SK-N-SH (cell line): ENCODE data around the gene C15orf61.

Experiments used
- EP300 ChIP-seq, 2 experiments: IDR thresholded peaks; 2 replicates each; pipeline versions ENCODE4 v1.4.0 to v1.6.1; 2012; ENCODE audit warnings: borderline replicate concordance in 1 of 2, low read depth in 1 of 2, low read length in 1 of 2
- FOXJ3 ChIP-seq: sonication (generic); formaldehyde crosslinking; IDR thresholded peaks from 2 replicates; pipeline ENCODE4 v1.5.1; 2020; ENCODE audit warnings: mild to moderate bottlenecking, missing genetic modification reagents
- GATA2 ChIP-seq: sonication (generic); formaldehyde crosslinking; IDR thresholded peaks from 2 replicates; pipeline ENCODE4 v1.5.0; 2020; ENCODE audit warnings: mild to moderate bottlenecking, missing genetic modification reagents
- POLR2AphosphoS5 ChIP-seq: IDR thresholded peaks from 2 replicates; pipeline ENCODE4 v1.6.1; 2012; ENCODE audit warnings: low read depth, low read length
- SIN3A ChIP-seq: IDR thresholded peaks from 2 replicates; pipeline ENCODE4 v1.6.1; 2012; ENCODE audit warnings: low read depth, mild to moderate bottlenecking, low read length, moderate library complexity, borderline replicate concordance
- SMC3 ChIP-seq: IDR thresholded peaks from 2 replicates; pipeline ENCODE4 v1.6.1; 2012; ENCODE audit warnings: low read depth, low read length, improper control_type of control experiment
- TF ChIP-seq, protein P1 (sequence below): fragments of 200-600 bp; sonication (generic); IDR thresholded peaks from 2 replicates; pipeline ENCODE4 v1.6.1; 2017; ENCODE audit warnings: antibody characterized with exemption, mild to moderate bottlenecking, moderate library complexity
- TF ChIP-seq, protein P2 (sequence below): IDR thresholded peaks from 2 replicates; pipeline ENCODE4 v1.4.0; 2012; ENCODE audit warnings: low read depth
- TF ChIP-seq, protein P3 (sequence below): IDR thresholded peaks from 2 replicates; pipeline ENCODE4 v1.6.1; 2012; ENCODE audit warnings: mild to moderate bottlenecking, low read depth, low read length, moderate library complexity
- TF ChIP-seq, protein P4 (sequence below): fragments of 150-350 bp; IDR thresholded peaks from 2 replicates; pipeline ENCODE4 v1.6.1; 2017; ENCODE audit warnings: antibody characterized with exemption, low read length, low read depth, borderline replicate concordance
- TF ChIP-seq, protein P5 (sequence below): IDR thresholded peaks from 2 replicates; pipeline ENCODE4 v1.4.0; 2012; ENCODE audit warnings: low read depth, borderline replicate concordance
- TF ChIP-seq, protein P6 (sequence below): IDR thresholded peaks from 2 replicates; pipeline ENCODE4; 2012

DNA sequence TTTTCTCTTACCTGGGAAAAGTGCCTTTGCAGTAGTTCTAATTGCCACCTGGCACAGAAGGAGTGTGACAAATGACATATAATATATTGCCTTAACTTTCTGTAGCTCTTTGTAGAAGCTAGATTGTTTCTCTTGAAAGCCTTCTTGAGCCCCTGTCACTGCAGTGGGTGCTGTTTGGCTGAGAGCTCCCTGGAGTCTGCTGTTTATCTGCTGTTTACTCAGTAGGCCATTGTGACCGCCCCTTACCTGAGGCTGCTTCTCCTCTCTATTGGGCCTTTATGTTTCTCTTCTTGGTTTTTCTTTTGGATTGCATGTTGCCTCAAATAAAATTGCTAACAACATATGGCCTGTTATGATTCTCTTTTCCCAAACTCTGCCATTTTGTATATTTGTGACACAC, 38.2 kb downstream of the C15orf61 start:
- TF ChIP-seq, protein P1, sequence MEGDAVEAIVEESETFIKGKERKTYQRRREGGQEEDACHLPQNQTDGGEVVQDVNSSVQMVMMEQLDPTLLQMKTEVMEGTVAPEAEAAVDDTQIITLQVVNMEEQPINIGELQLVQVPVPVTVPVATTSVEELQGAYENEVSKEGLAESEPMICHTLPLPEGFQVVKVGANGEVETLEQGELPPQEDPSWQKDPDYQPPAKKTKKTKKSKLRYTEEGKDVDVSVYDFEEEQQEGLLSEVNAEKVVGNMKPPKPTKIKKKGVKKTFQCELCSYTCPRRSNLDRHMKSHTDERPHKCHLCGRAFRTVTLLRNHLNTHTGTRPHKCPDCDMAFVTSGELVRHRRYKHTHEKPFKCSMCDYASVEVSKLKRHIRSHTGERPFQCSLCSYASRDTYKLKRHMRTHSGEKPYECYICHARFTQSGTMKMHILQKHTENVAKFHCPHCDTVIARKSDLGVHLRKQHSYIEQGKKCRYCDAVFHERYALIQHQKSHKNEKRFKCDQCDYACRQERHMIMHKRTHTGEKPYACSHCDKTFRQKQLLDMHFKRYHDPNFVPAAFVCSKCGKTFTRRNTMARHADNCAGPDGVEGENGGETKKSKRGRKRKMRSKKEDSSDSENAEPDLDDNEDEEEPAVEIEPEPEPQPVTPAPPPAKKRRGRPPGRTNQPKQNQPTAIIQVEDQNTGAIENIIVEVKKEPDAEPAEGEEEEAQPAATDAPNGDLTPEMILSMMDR, result no peak
- TF ChIP-seq, protein P2, sequence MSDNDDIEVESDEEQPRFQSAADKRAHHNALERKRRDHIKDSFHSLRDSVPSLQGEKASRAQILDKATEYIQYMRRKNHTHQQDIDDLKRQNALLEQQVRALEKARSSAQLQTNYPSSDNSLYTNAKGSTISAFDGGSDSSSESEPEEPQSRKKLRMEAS, result no peak
- TF ChIP-seq FOXJ3 (no peak), SIN3A (no peak), EP300 (IDR thresholded peaks at IDR 0.05; ENCODE audit: borderline replicate concordance in 1 of 2, low read depth in 1 of 2, low read length in 1 of 2) (no peak), GATA2 (CRISPR knock-in tag) (no peak), POLR2AphosphoS5 (no peak), SMC3 (no peak)
- TF ChIP-seq, protein P3, sequence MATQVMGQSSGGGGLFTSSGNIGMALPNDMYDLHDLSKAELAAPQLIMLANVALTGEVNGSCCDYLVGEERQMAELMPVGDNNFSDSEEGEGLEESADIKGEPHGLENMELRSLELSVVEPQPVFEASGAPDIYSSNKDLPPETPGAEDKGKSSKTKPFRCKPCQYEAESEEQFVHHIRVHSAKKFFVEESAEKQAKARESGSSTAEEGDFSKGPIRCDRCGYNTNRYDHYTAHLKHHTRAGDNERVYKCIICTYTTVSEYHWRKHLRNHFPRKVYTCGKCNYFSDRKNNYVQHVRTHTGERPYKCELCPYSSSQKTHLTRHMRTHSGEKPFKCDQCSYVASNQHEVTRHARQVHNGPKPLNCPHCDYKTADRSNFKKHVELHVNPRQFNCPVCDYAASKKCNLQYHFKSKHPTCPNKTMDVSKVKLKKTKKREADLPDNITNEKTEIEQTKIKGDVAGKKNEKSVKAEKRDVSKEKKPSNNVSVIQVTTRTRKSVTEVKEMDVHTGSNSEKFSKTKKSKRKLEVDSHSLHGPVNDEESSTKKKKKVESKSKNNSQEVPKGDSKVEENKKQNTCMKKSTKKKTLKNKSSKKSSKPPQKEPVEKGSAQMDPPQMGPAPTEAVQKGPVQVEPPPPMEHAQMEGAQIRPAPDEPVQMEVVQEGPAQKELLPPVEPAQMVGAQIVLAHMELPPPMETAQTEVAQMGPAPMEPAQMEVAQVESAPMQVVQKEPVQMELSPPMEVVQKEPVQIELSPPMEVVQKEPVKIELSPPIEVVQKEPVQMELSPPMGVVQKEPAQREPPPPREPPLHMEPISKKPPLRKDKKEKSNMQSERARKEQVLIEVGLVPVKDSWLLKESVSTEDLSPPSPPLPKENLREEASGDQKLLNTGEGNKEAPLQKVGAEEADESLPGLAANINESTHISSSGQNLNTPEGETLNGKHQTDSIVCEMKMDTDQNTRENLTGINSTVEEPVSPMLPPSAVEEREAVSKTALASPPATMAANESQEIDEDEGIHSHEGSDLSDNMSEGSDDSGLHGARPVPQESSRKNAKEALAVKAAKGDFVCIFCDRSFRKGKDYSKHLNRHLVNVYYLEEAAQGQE, result no peak
- TF ChIP-seq, protein P4, sequence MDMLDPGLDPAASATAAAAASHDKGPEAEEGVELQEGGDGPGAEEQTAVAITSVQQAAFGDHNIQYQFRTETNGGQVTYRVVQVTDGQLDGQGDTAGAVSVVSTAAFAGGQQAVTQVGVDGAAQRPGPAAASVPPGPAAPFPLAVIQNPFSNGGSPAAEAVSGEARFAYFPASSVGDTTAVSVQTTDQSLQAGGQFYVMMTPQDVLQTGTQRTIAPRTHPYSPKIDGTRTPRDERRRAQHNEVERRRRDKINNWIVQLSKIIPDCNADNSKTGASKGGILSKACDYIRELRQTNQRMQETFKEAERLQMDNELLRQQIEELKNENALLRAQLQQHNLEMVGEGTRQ, result no peak
- TF ChIP-seq, protein P5, sequence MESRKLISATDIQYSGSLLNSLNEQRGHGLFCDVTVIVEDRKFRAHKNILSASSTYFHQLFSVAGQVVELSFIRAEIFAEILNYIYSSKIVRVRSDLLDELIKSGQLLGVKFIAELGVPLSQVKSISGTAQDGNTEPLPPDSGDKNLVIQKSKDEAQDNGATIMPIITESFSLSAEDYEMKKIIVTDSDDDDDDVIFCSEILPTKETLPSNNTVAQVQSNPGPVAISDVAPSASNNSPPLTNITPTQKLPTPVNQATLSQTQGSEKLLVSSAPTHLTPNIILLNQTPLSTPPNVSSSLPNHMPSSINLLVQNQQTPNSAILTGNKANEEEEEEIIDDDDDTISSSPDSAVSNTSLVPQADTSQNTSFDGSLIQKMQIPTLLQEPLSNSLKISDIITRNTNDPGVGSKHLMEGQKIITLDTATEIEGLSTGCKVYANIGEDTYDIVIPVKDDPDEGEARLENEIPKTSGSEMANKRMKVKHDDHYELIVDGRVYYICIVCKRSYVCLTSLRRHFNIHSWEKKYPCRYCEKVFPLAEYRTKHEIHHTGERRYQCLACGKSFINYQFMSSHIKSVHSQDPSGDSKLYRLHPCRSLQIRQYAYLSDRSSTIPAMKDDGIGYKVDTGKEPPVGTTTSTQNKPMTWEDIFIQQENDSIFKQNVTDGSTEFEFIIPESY, result no peak
- TF ChIP-seq, protein P6, sequence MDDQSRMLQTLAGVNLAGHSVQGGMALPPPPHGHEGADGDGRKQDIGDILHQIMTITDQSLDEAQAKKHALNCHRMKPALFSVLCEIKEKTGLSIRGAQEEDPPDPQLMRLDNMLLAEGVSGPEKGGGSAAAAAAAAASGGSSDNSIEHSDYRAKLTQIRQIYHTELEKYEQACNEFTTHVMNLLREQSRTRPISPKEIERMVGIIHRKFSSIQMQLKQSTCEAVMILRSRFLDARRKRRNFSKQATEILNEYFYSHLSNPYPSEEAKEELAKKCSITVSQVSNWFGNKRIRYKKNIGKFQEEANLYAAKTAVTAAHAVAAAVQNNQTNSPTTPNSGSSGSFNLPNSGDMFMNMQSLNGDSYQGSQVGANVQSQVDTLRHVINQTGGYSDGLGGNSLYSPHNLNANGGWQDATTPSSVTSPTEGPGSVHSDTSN, result no peak
